Umbilical cord (tissue), 2 donors: ENCODE data around the gene CUX1. TPM values are rescaled to one million over a fixed set of nuclear protein-coding genes. Genes with fewer than 3 reads are reported as not detected.

ENCODE experiments used
- DNase-seq: peaks from one replicate; pipeline ENCODE4 v3.0.0-alpha.2; 2015; ENCODE audit warnings: low spot score
- total RNA-seq: library from RNA; depleted of rRNA; stranded (reverse); fragments of >200 nt; gene quantifications from one replicate; pipeline ENCODE4 v1.2.3, GENCODE V29; 2014; ENCODE audit warnings: low replicate concordance; ENCODE audit not compliant: insufficient read depth

CUX1 gene
- total RNA-seq, 1 donor from 2014 or later, result 92.0 TPM

GRCh38 chr7:101954499-101954898, 137.1 kb downstream of the CUX1 start:
- DNase-seq, result no peak

- no peak for DNase-seq
Observed at GRCh38 chr7:101956130-101956529, 138.7 kb downstream of the CUX1 start.

- DNase-seq, result no peak
Observed at GRCh38 chr7:101957744-101958525, 140.5 kb downstream of the CUX1 start.

GRCh38 chr7:101959342-101959741, 141.9 kb downstream of the CUX1 start:
- no peak for DNase-seq

GRCh38 chr7:101959829-101960228, 142.4 kb downstream of the CUX1 start:
- DNase-seq, result no peak

- DNase-seq, result no peak
Observed at GRCh38 chr7:101960323-101960722, 142.9 kb downstream of the CUX1 start.

GRCh38 chr7:101960985-101961708, 143.7 kb downstream of the CUX1 start:
- no peak for DNase-seq

- peak; percentile 53 for DNase-seq
Observed at GRCh38 chr7:101961811-101962210, 144.4 kb downstream of the CUX1 start.

GRCh38 chr7:101963693-101964092, 146.3 kb downstream of the CUX1 start:
- no peak for DNase-seq

- peak; percentile 73 for DNase-seq
Observed at GRCh38 chr7:101964680-101965452, 147.4 kb downstream of the CUX1 start.

GRCh38 chr7:101968720-101969466, 151.5 kb downstream of the CUX1 start:
- DNase-seq, result no peak

- no peak for DNase-seq
Observed at GRCh38 chr7:101969997-101970585, 152.7 kb downstream of the CUX1 start.

- DNase-seq, result no peak
Observed at GRCh38 chr7:101970801-101971200, 153.4 kb downstream of the CUX1 start.

GRCh38 chr7:101971457-101971856, 154.0 kb downstream of the CUX1 start:
- no peak for DNase-seq

GRCh38 chr7:101972627-101973026, 155.2 kb downstream of the CUX1 start:
- DNase-seq, result no peak

- no peak for DNase-seq
Observed at GRCh38 chr7:101973130-101973529, 155.7 kb downstream of the CUX1 start.

GRCh38 chr7:101974393-101974792, 157.0 kb downstream of the CUX1 start:
- no peak for DNase-seq

GRCh38 chr7:101975046-101975445, 157.6 kb downstream of the CUX1 start:
- DNase-seq, result no peak

- DNase-seq, result no peak
Observed at GRCh38 chr7:101976411-101976810, 159.0 kb downstream of the CUX1 start.

GRCh38 chr7:101977249-101977648, 159.8 kb downstream of the CUX1 start:
- DNase-seq, result no peak

GRCh38 chr7:101978683-101979082, 161.3 kb downstream of the CUX1 start:
- DNase-seq, result no peak
